T-helper 22 cell (primary cell): Measurements from ENCODE around the gene CSK.

ENCODE experiments used
- DNase-seq: peaks from one replicate; pipeline ENCODE4 v3.0.0-alpha.2; 2020; ENCODE audit warnings: low read depth

Gene CSK

DNA sequence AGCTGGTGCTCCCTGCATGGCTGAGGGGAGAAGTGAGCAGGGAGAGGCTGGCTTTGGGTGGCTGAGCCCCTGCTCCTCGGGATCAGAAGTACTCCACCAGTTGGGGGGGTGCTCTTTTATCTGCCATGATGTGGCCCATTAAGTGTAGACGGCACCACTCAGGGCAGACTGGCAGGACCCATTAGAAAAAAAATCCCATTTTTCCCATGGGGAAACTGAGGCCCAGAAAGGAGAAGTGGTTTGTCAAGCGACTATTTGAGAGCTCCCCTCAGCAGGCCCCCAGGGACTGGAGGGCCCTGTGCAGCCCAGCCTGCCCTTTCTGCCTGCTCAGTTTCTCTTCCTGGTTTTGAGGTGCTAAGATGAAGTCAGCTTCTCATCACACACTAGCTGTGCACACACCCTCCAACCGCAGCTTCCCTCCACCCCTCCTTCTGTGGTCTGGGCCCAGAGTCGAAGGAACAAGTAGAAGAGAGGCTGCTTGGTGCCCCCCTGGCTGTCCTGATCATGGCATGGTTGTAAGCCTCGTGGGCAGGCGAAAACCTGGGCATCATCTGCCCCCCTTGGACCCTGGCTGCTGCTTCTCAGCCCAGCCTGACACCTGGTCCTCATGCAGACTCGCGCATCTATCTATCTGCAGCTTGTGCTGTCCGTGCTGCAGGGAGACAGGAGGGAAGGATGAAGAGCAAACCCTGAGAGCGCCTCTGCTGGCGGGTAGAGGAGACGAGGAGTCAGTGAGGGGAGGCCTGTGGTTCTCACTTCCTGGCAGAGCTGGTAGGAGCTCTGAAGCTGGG is 5.6 kb downstream of the CSK start:
- DNase-seq = peak; percentile 93

DNA sequence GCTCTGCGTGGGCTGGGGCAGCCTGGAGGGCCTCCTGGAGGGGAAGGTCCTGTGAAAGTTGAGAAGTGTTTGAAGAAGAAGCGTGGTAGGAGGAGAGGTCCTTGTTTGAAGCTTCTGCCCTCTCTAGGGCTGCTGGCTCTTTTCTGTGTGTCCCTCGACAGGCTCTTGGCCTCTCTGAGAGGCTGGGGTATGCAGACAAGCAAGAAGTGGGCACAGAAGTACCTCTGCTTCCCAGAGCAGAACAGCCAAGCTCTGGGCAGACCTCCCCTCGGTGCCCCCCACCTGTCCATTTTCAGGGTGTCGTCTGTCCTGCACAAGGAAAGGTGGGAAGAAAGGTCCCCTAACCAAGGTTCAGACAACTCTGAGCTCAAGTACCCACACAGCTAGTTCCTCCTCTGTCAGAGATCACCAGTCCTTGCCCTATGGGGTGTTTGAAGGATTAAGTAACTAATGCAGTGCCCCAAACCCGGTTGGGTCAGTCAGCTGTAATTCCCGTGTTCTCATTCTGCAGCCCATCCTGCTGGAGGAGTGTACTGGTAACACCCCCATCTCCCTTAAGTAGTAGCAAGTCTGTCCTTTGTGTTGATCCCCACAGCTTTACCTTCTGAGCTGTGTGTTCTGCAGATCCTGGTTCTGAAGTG is 6.3 kb downstream of the CSK start:
- no peak for DNase-seq

DNA sequence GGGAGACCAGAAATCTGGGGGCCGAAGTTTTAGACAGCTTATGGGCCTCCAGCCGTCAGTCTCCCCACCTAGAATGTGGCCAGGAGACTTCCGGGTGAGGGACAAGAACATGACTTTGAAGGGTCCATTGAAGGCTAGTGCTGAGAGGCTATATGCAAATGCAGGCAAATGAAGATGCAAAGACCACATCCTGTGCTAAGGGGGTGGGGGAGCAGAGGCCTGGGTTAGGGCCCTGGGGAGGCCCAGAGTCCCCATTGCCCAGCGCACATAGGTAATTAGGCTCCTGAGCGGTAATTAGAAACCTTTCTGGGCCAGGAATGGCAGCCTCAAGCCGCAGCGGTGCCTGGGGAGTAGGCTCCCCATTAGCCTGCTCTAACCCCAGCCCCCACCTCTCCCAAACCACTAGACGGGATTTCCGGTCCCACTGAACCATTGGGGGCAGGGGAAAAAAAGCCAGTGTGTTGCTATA is 6.8 kb downstream of the CSK start:
- peak; percentile 61 for DNase-seq

DNA sequence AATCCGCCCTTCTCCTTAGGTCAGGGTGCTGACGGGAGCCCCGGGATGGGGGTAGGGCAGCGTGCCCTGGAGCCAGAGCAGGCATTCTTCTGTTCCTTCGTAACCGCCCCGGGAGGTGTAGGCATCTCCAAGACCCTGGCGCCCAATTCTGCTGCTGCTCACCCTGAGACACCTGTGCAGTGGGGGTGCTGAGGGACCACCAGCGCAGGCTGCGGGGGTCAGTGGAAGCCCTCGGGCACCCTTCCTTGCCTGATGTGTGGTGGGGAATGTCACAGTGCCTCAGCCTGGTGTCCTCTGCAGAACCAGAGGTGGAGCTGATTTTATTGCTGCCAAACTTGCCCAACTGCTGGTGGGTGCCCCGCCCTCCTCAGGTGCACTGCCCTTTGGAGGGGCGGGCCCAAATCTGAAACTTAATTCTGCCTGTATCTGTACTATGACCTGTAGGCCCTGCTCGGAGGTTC is 7.3 kb downstream of the CSK start:
- DNase-seq = no peak

DNA sequence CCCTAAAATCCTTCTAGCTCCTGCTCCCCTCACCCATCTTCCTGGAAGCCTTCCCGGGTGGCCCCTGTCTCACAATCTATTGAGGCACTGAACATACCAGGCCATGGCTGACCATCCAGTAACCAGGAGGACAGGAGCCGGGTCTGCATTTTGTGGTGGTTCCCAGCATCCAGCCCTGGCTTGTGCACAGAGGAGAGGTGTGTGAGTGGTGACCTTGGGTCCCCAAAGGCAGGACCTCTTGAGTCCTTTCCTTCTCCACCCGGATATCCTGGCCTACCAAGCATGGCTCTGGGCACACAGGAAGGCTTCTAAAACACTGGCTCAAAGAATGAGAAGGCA is 7.8 kb downstream of the CSK start:
- no peak for DNase-seq

DNA sequence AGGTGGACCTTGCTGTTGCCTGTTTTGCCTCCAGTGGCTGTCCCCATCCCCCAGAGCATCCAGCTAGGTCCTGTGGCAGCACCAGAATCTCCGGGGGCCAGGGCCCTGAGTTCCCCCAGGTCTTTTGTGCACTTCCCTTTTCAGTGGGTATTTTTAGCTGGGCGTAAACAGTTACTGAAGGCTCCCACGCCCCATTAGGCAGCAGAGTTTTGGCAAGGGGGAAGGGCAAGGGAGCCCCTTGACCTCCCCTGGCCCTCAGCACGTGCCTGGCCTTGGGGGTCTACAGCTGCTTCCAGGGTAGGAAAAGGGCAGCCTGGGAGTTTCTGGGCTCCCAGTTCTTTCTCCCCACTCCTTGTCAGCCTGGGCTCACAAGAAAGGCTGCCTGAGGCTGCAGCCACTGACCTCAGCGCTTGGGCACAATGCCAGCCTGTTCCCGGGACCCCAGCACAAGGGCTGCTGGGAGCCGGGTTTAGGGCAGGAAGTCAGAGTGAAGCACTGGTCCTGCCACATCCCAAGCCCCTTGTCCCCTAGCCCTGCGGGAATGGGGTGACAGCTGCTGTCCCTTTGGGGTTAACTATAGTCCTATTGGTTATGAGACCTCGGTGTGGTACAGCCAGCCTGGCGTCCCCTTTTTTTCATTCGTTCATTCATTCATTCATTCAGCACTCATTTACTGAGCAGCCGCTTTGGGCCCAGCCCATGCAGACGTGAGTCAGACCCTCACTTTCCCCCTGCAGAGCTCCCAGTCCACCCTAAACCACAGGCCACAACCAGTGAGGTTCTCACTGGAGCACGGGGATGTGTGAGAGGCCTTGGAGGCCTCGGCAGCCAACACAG is 8.4 kb downstream of the CSK start:
- peak; percentile 49 for DNase-seq

DNA sequence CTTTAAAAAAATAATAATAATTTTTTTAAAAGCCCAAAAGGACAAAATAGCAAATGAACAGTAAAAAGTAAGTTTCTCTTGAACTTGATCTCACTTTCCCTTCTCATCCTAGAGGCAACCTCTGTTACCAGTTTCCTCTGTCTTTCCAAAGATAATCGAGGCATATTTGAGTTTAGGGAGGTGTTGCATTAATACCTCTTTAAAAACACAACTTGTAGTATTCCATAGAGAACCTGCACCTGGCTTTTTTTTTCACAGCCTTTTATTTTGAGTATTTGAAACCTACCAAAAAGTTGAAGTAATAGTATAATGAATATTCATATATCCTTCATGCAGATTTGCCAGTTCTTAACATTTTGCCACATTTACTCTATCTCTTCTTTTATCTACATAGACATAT is 9.1 kb downstream of the CSK start:
- DNase-seq = no peak

DNA sequence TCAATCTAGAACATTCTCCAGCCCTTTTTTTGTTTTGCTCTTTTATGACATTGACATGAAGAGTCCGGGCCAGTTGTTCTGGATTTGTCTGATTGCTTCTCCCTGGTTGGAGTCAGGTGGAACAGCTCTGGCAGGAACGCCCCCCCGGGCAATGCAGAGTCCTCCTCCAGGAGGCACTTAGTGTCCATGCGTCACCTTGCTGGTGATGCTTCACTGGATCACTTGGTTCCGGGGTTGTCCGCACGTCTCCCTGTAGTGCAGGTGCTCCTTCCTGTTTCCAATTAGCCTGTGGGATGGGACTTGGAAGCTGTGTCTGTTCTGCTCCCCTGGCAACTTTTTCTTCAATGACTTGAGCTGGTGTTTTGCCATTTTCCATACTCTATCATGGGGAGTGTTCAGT is 9.8 kb downstream of the CSK start:
- no peak for DNase-seq

DNA sequence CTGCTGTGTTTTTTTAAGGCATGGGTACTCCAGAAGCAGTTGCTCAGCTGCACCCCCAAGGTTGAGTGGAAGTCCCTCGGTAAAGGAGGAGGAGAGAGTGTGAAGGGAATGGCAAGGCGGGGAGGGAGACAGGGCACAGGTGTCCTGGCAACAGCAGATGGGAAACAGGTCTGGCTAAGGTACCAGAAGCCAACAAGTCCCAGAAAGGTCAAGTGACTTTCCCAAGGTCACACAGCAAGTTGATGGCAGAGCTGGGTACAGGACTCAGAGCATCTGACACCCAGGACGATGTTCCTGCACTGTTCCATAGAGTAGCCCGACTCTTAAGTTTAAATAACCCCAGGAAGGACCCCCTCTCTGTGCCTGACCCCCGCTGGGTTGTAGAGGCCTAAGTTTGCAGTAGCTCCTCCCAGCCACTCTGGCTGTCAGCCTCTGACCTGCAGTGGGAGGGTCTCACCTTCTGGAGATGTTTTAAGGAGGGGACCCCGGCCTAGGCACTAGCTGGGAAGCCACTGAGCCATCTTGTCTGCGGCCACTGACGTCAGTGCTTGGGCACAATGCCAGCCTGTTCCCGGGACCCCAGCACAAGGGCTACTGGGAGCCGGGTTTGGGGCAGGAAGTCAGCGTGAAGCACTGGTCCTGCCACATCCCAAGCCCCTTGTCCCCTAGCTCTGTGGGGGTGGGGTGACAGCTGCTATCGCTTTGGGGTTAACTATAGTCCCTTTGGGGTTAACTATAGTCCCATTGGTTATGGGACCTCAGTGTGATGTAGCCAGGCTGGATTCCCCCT is 10.5 kb downstream of the CSK start:
- no peak for DNase-seq

DNA sequence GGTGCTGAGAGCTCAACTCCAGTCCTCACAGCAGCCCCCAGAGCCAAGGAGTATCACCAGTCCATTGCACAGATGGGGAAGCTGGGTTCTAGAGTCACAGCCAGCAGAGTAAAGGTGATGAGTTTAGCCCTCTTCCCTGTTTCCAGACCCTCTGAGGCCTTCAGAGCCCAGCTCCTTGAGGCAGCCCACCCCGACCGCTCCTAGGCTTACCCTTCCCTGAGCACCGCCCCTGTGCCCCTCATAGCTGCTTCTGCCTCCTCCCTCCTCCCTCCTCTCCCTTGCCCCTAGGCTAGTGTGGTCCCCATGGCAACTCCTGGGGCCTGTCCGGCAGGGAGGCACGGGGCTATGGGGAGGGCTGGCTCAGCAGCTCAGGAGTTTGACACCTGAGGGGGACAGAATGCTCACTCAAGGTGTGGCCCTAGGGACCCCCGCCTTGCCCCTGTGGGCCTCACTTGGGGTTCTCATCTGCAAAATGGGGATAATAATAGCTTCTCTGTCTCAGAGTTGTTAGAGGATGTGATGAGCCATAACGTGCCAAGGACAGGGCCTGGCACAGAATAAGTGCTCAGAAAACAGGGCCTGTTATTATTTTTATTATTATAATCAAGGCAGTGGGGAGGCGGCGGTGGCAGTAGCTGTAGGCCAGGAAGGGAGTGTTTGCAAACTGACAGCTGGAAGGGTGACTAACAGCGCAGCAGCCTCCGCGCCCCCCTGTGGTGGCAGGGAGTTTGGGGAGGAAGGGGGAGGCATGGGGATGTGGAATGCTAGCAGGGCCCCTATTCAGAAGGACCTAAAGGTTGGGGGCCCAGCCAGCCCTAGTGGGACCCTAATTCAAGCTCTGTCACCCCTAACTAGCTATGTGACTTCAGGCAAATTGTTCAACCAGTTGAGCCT is 11.5 kb downstream of the CSK start:
- DNase-seq = peak; percentile 59

DNA sequence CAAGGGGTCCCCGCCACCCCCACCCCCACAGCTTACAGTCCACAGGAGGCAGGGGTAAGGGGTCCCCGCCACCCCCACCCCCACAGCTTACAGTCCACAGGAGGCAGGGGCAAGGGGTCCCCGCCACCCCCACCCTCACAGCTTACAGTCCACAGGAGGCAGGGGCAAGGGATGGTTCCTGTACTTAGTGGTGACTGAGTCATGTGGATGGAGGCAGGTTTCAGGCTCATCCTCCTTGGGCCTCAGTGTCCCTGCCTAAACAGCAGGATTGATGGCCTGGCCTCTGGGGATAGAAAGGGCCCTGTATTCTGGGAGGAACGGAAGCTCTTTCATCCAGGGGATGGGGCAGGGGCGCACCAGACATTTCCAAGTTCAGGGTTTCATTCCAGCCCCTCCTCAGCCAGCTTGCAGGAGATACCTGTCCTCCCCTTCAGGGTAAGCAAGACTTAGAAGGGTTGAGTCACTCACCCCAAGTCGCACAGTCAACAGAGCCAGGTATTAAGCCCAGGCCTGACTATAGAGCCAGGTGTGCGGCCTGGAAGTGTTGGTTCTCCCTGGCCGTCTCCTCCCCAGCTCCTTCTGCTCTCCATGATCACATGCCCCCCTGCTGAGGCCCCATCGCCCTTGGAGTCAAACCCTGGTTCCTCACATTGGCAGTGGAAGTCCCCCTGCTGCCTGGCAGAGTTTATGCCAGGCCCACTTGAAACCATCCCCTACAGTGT is 12.5 kb downstream of the CSK start:
- DNase-seq = no peak

DNA sequence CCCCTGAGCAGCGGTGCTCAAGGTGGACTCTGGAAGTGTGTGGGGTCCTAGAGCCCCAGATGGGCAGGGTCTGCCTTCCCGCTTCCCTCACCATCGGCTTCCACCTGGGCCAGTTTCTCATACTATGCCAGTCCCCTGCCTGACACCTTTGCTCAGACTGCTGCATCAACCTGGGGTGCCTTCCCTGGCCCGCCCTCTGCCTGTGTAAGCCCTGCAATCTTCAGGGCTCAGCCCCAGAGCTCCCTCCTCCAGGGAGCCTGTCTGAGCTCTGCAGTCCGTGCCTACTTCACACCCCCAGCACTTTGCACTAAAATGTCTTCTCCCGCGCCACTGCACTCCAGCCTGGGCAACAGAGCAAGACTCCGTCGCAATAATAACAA is 13.1 kb downstream of the CSK start:
- no peak for DNase-seq

DNA sequence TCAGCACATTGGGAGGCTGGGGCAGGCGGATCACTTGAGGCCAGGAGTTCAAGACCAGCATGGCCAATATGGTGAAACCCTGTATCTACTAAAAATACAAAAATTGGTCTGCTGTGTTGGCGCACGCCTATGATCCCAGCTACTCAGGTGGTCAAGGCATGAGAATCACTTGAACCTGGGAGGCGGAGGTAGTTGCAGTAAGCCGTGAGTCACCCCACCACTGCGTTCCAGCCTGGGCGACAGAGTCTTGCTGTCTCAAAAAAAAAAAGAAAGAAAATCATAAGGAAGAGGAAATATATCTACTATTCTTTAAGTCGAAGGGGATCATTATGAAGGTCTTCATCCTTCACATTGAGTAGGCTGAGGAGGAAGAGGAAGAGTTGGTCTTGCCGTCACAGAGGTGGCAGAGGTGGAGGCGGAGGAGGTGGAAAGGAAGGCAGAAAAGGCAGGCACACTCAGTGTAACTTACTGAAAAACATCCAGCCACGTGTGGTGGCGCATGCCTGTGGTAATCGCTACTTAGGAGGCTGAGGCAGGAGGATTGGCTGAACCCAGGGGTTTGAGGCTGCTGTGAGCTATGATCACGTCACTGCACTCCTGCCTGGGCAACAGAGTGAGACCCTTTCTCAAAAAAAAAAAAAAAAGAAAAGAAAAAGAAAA is 14.2 kb downstream of the CSK start:
- peak; percentile 43 for DNase-seq

DNA sequence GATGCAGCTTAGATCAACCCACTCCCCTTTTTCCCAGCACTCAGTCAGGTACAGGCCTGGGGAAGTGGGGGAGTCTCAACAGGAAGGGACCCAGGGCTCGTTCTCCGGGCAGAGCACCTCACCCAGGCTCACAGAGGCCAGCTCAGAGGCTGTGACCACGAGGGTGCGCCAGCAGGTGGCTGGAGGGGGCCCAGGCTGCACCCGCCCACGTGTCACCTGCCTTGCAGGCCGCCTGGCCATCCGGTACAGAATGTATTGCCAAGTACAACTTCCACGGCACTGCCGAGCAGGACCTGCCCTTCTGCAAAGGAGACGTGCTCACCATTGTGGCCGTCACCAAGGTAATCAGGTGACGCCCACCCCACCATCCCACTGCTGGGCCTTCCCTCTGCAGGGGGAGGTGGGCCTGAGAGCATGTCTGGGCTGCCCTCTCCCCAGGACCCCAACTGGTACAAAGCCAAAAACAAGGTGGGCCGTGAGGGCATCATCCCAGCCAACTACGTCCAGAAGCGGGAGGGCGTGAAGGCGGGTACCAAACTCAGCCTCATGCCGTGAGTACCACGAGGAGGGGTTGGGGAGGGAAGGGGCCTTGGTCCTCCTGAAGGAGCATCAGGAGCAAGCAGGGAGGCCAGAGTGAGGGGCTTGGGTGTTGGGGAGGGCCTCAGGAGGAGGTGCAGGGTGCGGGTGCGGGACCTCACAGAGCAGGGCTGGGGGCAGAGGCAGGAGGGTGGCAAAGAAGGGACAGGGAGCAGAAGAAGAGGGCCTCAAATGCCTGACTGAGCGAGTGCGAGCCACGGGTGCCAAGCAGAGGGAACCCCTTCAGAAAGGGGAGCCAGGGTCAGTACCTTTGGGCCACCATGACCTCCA is 16.7 kb downstream of the CSK start:
- DNase-seq = no peak

DNA sequence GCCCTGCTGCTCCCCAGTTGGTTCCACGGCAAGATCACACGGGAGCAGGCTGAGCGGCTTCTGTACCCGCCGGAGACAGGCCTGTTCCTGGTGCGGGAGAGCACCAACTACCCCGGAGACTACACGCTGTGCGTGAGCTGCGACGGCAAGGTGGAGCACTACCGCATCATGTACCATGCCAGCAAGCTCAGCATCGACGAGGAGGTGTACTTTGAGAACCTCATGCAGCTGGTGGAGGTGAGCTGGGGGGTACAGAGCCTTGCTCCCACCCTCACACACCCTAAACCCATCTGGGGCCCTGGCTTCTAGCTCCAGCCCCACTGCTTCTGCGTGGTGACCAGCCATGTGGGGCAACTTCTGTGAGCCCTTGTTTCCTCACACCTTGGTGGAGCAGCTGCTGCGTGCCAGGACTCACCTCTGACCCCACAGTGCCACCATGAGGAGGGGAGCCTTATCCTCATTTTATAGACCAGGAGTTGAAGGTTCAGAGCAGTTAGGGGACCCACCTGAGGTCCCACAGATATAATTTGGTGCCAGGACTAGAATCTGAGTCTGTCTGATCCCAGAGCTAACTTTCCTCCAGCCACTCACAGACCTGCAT is 17.5 kb downstream of the CSK start:
- DNase-seq = no peak

DNA sequence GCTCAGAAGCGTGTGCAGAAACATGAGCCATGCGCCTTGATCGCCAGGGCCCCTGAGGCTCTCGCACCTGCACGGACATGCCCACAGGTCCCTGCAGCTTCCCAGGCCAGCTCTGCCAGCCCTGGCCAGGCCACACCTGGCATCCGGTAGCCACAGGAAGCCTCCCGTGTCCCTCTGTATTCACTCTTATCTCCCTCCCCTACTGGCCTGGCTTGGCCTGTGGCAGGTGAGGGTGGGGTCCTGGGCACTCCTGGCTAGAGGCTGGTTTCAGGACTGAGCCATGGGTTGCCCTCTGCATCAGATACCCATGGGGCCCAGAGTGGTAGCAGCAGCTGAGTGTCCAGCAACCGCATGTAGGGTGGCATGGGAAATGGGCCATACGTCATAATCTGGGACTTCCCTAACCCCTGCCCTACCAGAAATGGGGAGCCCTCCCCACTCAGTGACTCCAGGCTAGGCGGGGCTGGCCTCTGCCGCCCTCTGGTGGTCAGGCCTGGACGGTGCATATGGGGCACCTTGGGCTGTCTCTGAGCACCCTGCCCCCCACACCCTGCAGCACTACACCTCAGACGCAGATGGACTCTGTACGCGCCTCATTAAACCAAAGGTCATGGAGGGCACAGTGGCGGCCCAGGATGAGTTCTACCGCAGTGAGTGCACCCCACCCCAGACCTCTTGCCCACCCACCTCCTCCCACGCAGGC is 18.1 kb downstream of the CSK start:
- peak; percentile 77 for DNase-seq

DNA sequence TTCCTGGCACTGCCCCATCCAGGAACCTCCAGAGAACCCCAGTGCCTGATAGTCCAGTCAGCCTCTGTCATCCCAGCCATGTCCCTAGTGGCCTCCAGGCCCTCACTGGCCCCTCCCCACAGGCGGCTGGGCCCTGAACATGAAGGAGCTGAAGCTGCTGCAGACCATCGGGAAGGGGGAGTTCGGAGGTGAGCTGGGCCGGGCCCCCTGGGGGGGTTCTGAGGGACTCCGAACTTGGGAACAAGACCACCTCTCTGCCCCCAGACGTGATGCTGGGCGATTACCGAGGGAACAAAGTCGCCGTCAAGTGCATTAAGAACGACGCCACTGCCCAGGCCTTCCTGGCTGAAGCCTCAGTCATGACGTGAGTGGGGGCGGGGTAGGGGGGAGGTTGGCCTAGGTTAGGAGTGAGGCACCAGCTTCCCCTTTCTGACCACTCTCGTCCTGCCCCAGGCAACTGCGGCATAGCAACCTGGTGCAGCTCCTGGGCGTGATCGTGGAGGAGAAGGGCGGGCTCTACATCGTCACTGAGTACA is 18.7 kb downstream of the CSK start:
- DNase-seq = no peak
